ENCODE measurements around the gene MELK. TPM values are rescaled to one million over a fixed set of nuclear protein-coding genes. Genes with fewer than 3 reads are reported as not detected.
A peak's percentile ranks its signal among the peaks of the same experiment; 100 is the strongest.
"Not testable (repeated sequence)": the region's sequence is repeated elsewhere in the genome, so short reads cannot be mapped to it uniquely, and the experiment has no call there.

MELK gene
- total RNA-seq, 2 donors from 2014 or later: 0.24 to 0.59 TPM

GRCh38 chr9:36551129-36551528 lies 21.6 kb upstream of the MELK start:
- Histone ChIP-seq H3K27me3 (no peaks in the 10 kb centered on the region), H3K36me3 (no peaks in the 10 kb centered on the region), H3K9me3 (no peaks in the 10 kb centered on the region), H3K27ac (no peak overlapping the region), H3K4me3 (no peak overlapping the region), H3K4me1 (no peaks in the 10 kb centered on the region)
- DNase-seq (ENCODE audit: low spot score): no peak
- TF ChIP-seq, protein P1, sequence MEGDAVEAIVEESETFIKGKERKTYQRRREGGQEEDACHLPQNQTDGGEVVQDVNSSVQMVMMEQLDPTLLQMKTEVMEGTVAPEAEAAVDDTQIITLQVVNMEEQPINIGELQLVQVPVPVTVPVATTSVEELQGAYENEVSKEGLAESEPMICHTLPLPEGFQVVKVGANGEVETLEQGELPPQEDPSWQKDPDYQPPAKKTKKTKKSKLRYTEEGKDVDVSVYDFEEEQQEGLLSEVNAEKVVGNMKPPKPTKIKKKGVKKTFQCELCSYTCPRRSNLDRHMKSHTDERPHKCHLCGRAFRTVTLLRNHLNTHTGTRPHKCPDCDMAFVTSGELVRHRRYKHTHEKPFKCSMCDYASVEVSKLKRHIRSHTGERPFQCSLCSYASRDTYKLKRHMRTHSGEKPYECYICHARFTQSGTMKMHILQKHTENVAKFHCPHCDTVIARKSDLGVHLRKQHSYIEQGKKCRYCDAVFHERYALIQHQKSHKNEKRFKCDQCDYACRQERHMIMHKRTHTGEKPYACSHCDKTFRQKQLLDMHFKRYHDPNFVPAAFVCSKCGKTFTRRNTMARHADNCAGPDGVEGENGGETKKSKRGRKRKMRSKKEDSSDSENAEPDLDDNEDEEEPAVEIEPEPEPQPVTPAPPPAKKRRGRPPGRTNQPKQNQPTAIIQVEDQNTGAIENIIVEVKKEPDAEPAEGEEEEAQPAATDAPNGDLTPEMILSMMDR (IDR thresholded peaks at IDR 0.05): no peak

GRCh38 chr9:36551910-36552309 lies 20.8 kb upstream of the MELK start:
- TF ChIP-seq, protein P1 (IDR thresholded peaks at IDR 0.05): no peak
- H3K27me3 ChIP-seq: no peaks in the 10 kb centered on the region
- no peaks in the 10 kb centered on the region for H3K36me3 ChIP-seq
- no peak for DNase-seq (ENCODE audit: low spot score)
- no peaks in the 10 kb centered on the region for H3K9me3 ChIP-seq
- no peaks in the 10 kb centered on the region for H3K4me1 ChIP-seq
- no peak overlapping the region for H3K27ac ChIP-seq
- H3K4me3 ChIP-seq: no peak overlapping the region

GRCh38 chr9:36559036-36559695 lies 13.5 kb upstream of the MELK start:
- TF ChIP-seq, protein P1 (IDR thresholded peaks at IDR 0.05): no peak
- H3K4me1 ChIP-seq: no peaks in the 10 kb centered on the region
- DNase-seq (ENCODE audit: low spot score): no peak

DNA sequence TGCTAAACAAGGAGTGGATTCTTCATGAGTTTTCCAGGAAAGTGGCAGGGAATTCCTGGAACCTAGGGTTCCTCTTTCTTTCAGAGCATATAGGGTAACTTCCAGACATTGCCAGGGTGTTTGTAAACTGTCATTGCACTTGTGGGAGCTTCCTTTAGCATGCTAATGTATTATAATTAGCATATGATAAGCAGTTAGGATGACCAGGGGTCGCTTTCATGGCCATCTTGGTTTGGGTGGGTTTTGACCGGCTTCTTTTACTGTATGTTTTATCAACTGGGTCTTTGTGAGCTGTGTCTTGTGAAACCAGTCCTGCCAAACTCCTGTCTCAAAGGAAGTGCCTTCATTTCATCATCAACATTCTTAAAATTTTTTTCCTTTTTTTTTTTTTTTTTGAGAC lies 11.9 kb upstream of the MELK start:
- no peak overlapping the region for H3K4me3 ChIP-seq
- H3K27me3 ChIP-seq: no peaks in the 10 kb centered on the region
- no peaks in the 10 kb centered on the region for H3K9me3 ChIP-seq
- no peaks in the 10 kb centered on the region for H3K4me1 ChIP-seq
- TF ChIP-seq, protein P1 (IDR thresholded peaks at IDR 0.05): no peak
- DNase-seq (ENCODE audit: low spot score): no peak
- H3K36me3 ChIP-seq: no peaks in the 10 kb centered on the region
- no peak overlapping the region for H3K27ac ChIP-seq

More at GRCh38 chr9:36559036-36559695, 13.5 kb upstream of the MELK start:
- Histone ChIP-seq H3K27ac (no peak overlapping the region), H3K27me3 (no peaks in the 10 kb centered on the region), H3K36me3 (no peaks in the 10 kb centered on the region), H3K4me3 (no peak overlapping the region), H3K9me3 (no peaks in the 10 kb centered on the region)

- H3K27me3 ChIP-seq; H3K36me3 ChIP-seq; H3K9me3 ChIP-seq; H3K27ac ChIP-seq; DNase-seq (ENCODE audit: low spot score); H3K4me3 ChIP-seq; H3K4me1 ChIP-seq: not testable (repeated sequence)
Measured at GRCh38 chr9:36562801-36563200, 9.9 kb upstream of the MELK start.

DNA sequence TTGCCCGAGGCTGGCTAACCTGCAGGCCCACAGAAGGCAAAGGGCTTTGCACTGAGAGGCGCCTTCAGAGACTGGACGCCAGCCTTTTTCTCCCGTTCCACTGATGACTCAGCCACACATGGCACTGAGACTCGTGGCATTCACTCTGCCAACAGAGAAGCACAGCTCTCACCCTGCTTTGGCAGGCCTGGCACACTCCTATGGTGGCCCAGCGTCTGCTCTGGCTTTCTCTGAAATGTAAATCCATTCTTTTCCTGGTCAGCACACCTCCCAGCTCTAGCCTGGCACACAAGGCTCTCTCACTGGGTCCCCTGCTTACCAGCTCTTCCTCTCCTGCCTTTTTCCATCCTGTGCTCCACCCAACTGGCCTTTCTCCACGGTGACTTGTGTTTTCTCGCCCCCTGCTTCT lies 5.9 kb upstream of the MELK start:
- no peak for DNase-seq (ENCODE audit: low spot score)
- peak overlapping the region in 1 of 2 donors; percentile 13 for H3K27ac ChIP-seq
- H3K27me3 ChIP-seq: no peaks in the 10 kb centered on the region
- no peaks in the 10 kb centered on the region for H3K36me3 ChIP-seq
- no peaks in the 10 kb centered on the region for H3K9me3 ChIP-seq
- no peaks in the 10 kb centered on the region for H3K4me1 ChIP-seq
- no peak overlapping the region for H3K4me3 ChIP-seq
- TF ChIP-seq, protein P1 (IDR thresholded peaks at IDR 0.05): no peak

GRCh38 chr9:36568681-36569080 lies 4.0 kb upstream of the MELK start:
- not testable (repeated sequence) for H3K36me3 ChIP-seq; DNase-seq (ENCODE audit: low spot score); H3K9me3 ChIP-seq; H3K27ac ChIP-seq; H3K27me3 ChIP-seq; H3K4me3 ChIP-seq; H3K4me1 ChIP-seq
